HG03521 (cell line): ENCODE results near the gene TRRAP.

Experiments used
- ATAC-seq: cut with Tn5 transposase; IDR thresholded peaks from one replicate; pipeline ENCODE4 v1.9.1; 2021; ENCODE audit warnings: mild to moderate bottlenecking, moderate library complexity; ENCODE audit not compliant: unreplicated experiment

Gene TRRAP

GRCh38 chr7:98985406-98985805 is 107.1 kb downstream of the TRRAP start:
- ATAC-seq, result no peak

DNA sequence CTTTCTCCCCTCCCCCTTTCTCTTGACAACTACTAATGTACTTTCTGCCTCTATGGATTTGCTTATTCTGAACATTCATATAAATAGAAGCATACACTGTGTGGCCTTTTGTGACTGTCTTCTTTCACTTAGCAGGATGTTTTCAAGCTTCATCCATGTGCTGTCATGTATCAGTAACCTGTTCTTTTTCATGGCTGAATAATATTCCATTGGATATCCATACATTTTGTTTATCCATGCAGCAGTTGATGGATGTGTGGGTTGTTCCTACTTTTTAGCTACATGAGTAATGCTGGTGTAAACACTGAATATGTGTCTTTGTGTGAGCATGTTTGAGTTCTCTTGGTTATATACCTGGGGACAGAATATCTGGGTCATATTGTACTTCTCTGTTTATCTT is 107.6 kb downstream of the TRRAP start:
- no peak for ATAC-seq

- no peak for ATAC-seq
Observed at GRCh38 chr7:98988641-98989040, 110.3 kb downstream of the TRRAP start.

DNA sequence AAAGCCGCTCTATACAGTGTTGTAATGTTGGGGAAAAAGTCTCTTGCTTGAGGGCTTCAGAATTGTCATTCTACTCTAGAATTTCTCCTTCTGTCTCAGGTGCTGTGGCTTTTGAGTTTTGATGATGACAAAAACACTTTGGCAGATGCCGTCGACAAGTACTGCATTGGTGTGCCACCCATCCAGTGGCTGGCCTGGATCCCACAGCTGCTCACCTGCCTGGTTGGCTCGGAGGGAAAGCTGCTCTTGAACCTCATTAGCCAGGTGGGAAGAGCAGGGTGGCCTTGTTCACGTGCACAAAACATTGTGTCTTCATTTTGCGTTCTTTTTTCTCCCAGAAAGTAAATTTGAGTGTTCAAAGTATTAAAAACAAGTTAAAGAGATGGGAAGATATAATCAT is 112.0 kb downstream of the TRRAP start:
- no peak for ATAC-seq

- ATAC-seq, result no peak
Observed at GRCh38 chr7:98991141-98991540, 112.8 kb downstream of the TRRAP start.

DNA sequence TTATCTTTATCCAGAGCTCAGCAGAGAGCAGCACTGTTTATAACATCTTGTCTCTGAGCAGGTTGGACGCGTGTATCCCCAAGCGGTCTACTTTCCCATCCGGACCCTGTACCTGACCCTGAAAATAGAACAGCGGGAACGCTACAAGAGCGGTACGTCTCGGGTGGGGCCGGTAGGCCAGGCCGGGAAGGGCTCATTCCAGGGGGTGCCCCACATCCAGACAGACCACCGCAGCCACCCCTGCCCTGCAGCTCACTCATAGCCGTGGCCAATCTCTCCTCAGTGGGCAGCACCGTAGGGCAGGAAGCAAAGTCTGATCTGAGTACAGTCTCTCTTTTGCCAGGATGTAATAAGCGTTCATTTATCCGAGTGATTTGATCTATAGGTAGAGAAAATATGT is 113.7 kb downstream of the TRRAP start:
- no peak for ATAC-seq

- ATAC-seq, result no peak
Observed at GRCh38 chr7:98993024-98993897, 114.9 kb downstream of the TRRAP start.

DNA sequence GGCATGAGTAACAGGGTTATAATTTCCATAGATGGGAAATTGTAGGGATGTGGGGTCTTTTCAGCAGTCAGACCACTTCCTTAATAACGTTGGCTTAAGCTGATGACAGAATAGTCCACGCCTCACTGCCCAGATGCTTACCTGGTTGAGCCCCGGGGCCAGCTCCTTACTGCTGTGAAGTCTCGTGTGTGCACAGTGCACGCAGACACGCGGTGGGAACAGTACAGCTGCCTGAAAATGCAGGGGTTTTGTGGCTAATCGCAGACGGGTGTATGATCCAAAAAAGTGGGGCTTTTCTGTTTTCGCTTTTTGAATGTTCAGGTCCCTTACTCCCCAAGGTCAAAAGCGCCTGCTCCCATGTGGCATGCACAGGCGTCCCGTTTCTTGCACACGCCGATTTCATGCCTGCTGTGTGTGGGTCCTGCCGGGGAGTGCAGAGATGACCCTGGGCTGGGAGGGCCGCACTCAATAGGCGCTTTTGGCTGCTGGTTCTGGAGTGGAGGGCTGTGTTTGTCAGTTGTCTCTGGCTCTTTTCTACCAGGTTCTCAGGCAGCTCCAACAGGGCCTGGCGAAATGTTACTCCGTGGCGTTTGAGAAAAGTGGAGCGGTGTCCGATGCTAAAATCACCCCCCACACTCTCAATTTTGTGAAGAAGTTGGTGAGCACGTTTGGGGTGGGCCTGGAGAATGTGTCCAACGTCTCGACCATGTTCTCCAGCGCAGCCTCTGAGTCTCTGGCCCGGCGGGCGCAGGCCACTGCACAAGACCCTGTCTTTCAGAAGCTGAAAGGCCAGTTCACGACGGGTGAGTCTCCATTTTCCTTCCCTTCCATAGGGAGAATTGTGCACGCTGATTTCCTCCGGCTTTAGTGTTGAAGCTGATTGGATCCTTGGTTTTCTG is 116.0 kb downstream of the TRRAP start:
- no peak for ATAC-seq

DNA sequence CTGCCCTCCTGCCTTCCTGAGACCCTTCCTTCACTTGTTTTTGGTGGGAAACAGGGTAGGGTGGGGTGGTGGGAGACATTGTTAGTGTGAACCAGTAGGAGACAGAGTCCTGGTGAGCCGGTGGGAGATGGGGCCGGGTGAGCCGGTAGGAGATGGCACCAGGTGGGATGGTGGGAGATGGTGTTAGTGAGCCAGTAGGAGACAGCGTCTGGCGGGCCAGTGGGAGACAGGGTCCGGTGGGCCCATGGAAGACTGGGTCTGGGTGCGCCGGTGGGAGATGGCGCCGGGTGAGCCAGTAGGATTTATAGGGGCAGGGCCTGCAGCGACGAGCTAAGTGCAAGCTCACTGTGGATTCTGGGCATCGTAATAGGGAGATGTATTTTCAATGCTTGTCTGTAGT is 116.8 kb downstream of the TRRAP start:
- ATAC-seq, result no peak

GRCh38 chr7:98995523-98996149 is 117.3 kb downstream of the TRRAP start:
- ATAC-seq, result no peak

DNA sequence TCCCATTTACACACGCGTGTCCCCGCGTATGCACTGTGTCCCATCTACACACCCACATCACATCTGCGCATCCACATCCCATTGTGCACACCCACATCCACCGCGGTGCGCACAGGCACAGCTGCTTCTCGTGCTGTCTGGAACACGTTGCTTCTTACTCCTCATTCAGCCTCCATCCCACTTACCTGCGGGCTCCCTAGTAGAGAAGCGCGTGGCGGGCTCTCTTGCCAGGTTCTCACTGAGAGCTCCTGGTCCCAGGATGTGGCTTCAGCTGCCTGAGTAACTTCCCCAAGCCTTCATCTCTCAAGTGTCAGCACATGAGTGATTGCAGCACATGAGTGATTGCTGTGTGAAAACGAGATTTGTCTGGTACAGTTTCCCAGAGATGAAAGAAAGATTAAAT is 117.8 kb downstream of the TRRAP start:
- no peak for ATAC-seq

DNA sequence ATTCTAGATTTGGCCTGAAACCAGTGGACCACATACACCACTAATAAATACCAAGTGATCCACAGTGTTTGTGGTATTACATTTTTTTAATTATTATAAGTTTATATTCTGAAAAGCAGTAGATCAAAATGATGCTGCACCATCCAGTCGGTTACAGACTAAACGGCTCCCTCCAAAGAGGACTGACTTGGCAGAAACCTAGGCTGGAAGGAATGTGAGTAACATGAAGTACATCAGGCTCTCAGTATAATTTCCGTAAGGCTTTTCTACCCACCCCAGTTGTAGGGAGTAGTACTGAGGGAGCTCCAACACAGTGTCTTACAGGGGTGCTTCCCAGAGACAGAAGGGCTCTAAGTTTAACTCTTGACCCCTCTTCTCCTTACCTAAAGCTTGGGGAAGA is 119.5 kb downstream of the TRRAP start:
- no peak for ATAC-seq

GRCh38 chr7:98998821-98999725 is 120.7 kb downstream of the TRRAP start:
- ATAC-seq, result no peak

DNA sequence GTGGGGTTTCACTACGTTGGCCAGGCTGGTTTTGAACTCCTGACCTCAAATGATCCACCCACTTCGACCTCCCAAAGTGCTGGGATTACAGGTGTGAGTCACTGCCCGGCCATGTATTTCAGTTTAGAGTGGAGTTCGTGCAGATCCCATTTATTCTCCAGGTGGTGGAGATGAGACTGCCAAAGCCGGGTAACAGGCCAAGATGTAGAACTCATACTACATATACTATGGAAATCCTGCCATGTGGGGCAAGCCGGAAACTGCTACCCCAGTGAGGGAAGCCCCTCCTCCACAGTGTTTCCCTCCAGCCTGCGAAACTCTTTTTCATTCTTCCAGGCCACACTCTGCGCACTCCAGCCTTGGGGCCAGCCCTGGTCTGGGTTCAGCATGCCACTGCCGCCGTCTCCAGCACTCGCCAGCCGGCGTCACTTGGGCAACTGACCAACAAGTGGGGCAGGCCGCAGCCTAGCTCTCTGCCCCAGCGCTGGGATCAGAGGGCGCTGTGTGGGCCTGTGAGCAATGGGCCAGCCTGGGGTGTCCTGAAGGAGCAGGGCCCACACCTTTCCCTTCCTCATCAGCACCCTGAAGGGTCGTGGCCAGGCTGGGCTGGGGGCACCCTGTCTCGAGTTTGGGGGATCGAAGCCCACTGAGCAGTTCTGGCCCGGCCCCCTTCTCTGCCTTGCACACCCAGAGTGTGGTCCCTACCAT is 122.0 kb downstream of the TRRAP start:
- no peak for ATAC-seq

DNA sequence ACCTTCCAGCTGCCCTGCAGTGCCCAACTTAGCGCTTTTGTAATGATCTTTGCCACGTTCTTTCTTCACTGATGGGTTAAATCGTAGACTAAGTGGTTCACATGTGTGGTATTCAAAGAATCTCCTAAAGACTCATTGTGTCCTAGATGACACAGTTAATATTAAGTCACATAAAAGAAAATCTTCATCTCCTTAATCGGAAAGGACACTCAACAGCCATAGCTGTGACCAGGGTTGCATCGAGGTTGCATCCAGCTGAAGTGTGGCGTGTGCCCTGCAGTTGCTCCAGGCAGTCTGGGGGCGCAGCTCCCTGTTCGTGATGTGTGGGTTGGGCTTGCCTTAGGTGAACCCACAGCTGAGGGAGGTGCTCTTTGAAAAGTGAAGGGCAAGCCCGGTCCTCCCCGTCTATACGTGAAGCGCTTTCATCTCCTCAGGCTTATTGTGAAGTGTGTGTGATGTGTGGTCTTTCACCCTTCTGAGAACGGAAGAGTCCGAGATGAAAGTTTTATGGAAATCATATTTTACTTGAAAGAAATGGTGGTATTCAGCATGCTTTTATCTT is 122.7 kb downstream of the TRRAP start:
- ATAC-seq, result no peak

DNA sequence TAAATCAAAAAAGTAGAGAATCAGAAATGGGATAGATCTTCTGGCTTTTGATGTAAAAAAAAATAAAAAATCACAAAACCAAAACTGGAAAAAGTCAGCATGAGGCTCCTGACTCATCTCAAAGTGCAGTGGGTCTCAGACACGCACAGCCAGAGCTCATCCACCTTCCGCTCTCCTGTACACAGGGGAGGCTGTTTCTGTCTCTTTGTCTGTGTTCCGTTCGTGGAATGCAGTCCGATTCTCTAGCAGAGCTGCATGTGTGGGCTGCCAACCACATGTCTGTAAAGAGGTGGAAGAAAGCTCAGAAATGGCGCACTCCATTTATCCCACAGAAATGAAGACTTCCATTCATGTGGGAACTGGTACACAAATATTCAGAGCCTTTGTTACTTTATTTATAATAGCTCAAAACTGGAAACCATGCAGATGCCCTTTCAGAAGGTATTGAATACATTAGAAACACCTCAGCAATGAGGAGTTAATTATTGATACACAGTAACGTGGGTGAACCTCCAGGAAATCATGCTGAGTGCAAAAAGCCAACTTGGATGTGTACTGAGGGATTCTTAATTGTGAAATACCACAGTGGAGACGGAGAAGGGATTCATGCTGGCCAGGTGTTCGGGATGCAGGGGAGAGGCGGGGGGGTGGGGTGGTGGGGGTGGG is 123.3 kb downstream of the TRRAP start:
- no peak for ATAC-seq

DNA sequence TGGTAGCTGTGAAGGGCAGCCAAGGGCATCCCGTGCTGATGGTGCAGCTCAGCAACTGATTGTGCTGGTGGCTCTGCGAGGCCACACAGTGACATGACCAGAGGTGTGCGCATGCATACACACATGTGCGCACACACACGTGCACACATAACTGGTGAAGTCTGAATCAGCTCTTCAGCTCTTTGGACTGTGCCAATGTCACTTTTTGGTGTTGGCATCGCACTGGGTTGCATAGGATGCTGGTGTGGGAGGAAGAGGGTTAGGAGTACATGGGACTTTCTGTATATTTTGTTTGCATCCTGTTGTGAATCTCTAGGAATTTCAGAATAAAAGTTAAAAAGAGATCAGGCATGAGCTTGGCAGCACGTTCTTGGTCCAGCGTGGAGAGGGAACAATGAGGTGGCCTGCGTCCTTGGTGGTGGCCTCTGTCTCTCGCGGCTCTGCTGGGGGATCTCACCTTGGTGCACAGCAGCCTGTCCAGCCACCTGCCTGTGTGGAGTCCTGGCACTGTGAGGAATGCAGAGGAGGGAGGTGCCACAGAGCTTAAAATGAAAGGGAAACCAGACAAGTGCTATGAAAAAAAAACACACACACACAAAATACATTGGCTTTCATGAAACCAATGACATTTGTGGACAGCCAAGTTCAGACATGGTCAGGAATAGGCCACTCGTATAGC is 124.0 kb downstream of the TRRAP start:
- no peak for ATAC-seq

DNA sequence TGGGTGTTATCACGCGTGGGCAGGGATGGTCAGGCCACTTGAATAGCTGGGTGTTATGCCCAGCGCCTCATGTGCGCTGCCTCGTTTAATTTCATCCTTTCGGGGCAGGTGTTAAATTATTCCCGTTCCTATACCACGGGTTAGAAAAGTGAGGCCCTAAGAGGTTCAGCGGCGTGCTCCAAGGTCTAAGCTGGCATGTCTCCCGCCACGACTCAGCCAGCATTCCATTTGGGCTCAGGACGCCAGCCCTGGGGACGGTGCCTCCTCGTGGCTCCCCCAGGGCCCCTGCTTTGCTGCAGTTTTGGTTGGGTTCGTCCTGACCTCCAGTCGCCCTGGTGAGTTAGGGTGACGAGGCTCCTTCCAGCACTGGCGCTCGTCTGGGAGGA is 124.5 kb downstream of the TRRAP start:
- no peak for ATAC-seq
